H1 (cell line): Measurements from ENCODE around the gene MAGI2. TPM values are rescaled to one million over a fixed set of nuclear protein-coding genes. Genes with fewer than 3 reads are reported as not detected.

Source experiments
- CTCF ChIA-PET: fragments of 300-600 bp; sonication (Branson Sonifier 250); formaldehyde crosslinking; loops from one replicate; lab custom pipeline; 2021; ENCODE audit not compliant: partially characterized antibody; lab: Charles Lee
- POLR2A ChIA-PET: fragments of 300-600 bp; sonication (Branson Sonifier 250); formaldehyde crosslinking; loops from one replicate; lab custom pipeline; 2021; ENCODE audit warnings: inconsistent platforms; ENCODE audit not compliant: partially characterized antibody; lab: Charles Lee
- DNase-seq, 2 experiments: peaks; one replicate each; pipeline versions ENCODE4 v3.0.0 to v3.0.0-alpha.2; 2010 to 2022; ENCODE audit warnings: low spot score in 2 of 2, low read depth in 1 of 2, mixed read lengths in 1 of 2
- FAIRE-seq: peaks from 2 replicates; lab custom pipeline; 2011; peaks lifted over from hg19 to GRCh38; lab: Jason Lieb, UNC
- H2AFZ ChIP-seq: 2 replicates; pipeline ENCODE4 v1.8.1; 2012; ENCODE audit warnings: low read length, inconsistent platforms
- H2AK5ac ChIP-seq: 2 replicates; pipeline ENCODE4 v1.6.1; 2013; ENCODE audit warnings: low read depth, low read length
- H2BK120ac ChIP-seq: replicated peaks from 2 replicates; pipeline ENCODE3; 2013; ENCODE audit warnings: low read depth, low read length, inconsistent platforms
- H2BK12ac ChIP-seq: 2 replicates; pipeline ENCODE4 v1.6.1; 2013; ENCODE audit warnings: low read depth, low read length
- H2BK15ac ChIP-seq: 2 replicates; pipeline ENCODE4 v1.6.1; 2013; ENCODE audit warnings: low read length
- H2BK20ac ChIP-seq: 2 replicates; pipeline ENCODE4 v1.6.1; 2013; ENCODE audit warnings: low read length
- H2BK5ac ChIP-seq: 2 replicates; pipeline ENCODE4 v1.6.1; 2013; ENCODE audit warnings: low read depth, low read length
- H3K14ac ChIP-seq: 2 replicates; pipeline ENCODE4 v1.6.1; 2013; ENCODE audit warnings: inconsistent platforms; ENCODE audit not compliant: insufficient read length
- H3K18ac ChIP-seq: 2 replicates; pipeline ENCODE4 v1.6.1; 2013; ENCODE audit warnings: low read length; ENCODE audit errors: extremely low read depth
- H3K23ac ChIP-seq: 2 replicates; pipeline ENCODE4 v1.6.1; 2013; ENCODE audit warnings: inconsistent platforms; ENCODE audit not compliant: insufficient read length
- H3K23me2 ChIP-seq: 2 replicates; pipeline ENCODE4 v1.6.1; 2013; ENCODE audit warnings: low read depth, low read length
- H3K27ac ChIP-seq: 2 replicates; pipeline ENCODE4 v1.6.1; 2011; ENCODE audit warnings: low read depth, low read length, inconsistent platforms
- H3K27me3 ChIP-seq, 4 experiments: replicated peaks in 1 of 4; 1 replicate in 1 of 4; 2 replicates in 3 of 4; pipeline versions ENCODE4 v1.6.1 to v1.8.1; 2011 to 2013; ENCODE audit warnings: low read length in 3 of 4, mild to moderate bottlenecking in 3 of 4, inconsistent platforms in 2 of 4, mixed read lengths in 2 of 4, moderate library complexity in 1 of 4; ENCODE audit not compliant: control insufficient read depth in 3 of 4, insufficient read depth in 3 of 4; ENCODE audit errors: extremely low read depth in 1 of 4
- H3K36me3 ChIP-seq, 4 experiments: 2 replicates each; pipeline versions ENCODE4 v1.6.1 to v1.8.1; 2011 to 2013; ENCODE audit warnings: mild to moderate bottlenecking in 4 of 4, low read length in 3 of 4, moderate library complexity in 2 of 4, control low read depth in 1 of 4, inconsistent platforms in 1 of 4; ENCODE audit not compliant: insufficient read depth in 4 of 4, control insufficient read depth in 2 of 4
- H3K4ac ChIP-seq: replicated peaks from 2 replicates; pipeline ENCODE3; 2013; ENCODE audit warnings: low read length, low read depth, mixed read lengths, inconsistent platforms; ENCODE audit not compliant: insufficient read length
- H3K4me1 ChIP-seq, 4 experiments: replicated peaks in 1 of 4; 1 replicate in 1 of 4; 2 replicates in 3 of 4; pipeline versions ENCODE4 v1.6.1 to v1.8.1; 2011 to 2013; ENCODE audit warnings: low read length in 3 of 4, inconsistent platforms in 2 of 4, mixed read lengths in 1 of 4; ENCODE audit not compliant: insufficient read depth in 4 of 4, control insufficient read depth in 3 of 4
- H3K4me2 ChIP-seq, 2 experiments: 2 replicates each; pipeline versions ENCODE4 v1.6.1 to v1.8.1; 2011 to 2013; ENCODE audit warnings: low read depth in 2 of 2, low read length in 2 of 2, control low read depth in 1 of 2, inconsistent platforms in 1 of 2, mild to moderate bottlenecking in 1 of 2; ENCODE audit not compliant: insufficient read depth in 1 of 2
- H3K4me3 ChIP-seq, 4 experiments: fragments of 200-600, 300-600 bp in 1 of 4; sonication (generic), shearing (Covaris generic), sonication (Bioruptor Twin) in 1 of 4; 2 replicates each; pipeline versions ENCODE4 v1.5.1 to v1.8.1; 2011 to 2016; ENCODE audit warnings: low read length in 4 of 4, low read depth in 3 of 4, control low read depth in 2 of 4, inconsistent platforms in 2 of 4, mild to moderate bottlenecking in 2 of 4, mixed read lengths in 1 of 4, moderate library complexity in 1 of 4; ENCODE audit not compliant: insufficient read depth in 2 of 4; ENCODE audit errors: extremely low read depth in 1 of 4
- H3K56ac ChIP-seq: replicated peaks from 2 replicates; pipeline ENCODE3; 2013; ENCODE audit warnings: low read depth, mild to moderate bottlenecking, mixed read lengths, low read length, inconsistent platforms; ENCODE audit not compliant: insufficient read length
- H3K79me1 ChIP-seq: 2 replicates; pipeline ENCODE4 v1.6.1; 2013; ENCODE audit warnings: low read depth, low read length, control low read depth
- H3K79me2 ChIP-seq, 2 experiments: 2 replicates each; pipeline versions ENCODE4 v1.6.1 to v1.8.1; 2012 to 2013; ENCODE audit warnings: low read length in 2 of 2, mild to moderate bottlenecking in 2 of 2, inconsistent platforms in 1 of 2; ENCODE audit not compliant: insufficient read depth in 2 of 2, control insufficient read depth in 1 of 2
- H3K9ac ChIP-seq, 4 experiments: replicated peaks in 1 of 4; 1 replicate in 1 of 4; 2 replicates in 3 of 4; pipeline versions ENCODE4 v1.6.1 to v1.8.1; 2011 to 2013; ENCODE audit warnings: low read depth in 3 of 4, low read length in 3 of 4, control low read depth in 2 of 4, mild to moderate bottlenecking in 2 of 4, moderate library complexity in 2 of 4, inconsistent platforms in 1 of 4; ENCODE audit errors: extremely low read depth in 1 of 4
- H3K9me3 ChIP-seq, 2 experiments: 2 replicates each; pipeline versions ENCODE4 v1.6.1 to v1.8.1; 2012 to 2013; ENCODE audit warnings: mild to moderate bottlenecking in 2 of 2, moderate library complexity in 2 of 2, control low read depth in 1 of 2, inconsistent platforms in 1 of 2, low read depth in 1 of 2, low read length in 1 of 2, mixed read lengths in 1 of 2; ENCODE audit not compliant: insufficient read depth in 2 of 2
- H4K20me1 ChIP-seq, 2 experiments: replicated peaks in 1 of 2; 2 replicates each; pipeline versions ENCODE3 to v1.8.1; 2011 to 2013; ENCODE audit warnings: inconsistent platforms in 2 of 2, low read length in 2 of 2, mild to moderate bottlenecking in 1 of 2; ENCODE audit not compliant: insufficient read depth in 2 of 2, control insufficient read depth in 1 of 2
- H4K5ac ChIP-seq: 2 replicates; pipeline ENCODE4 v1.6.1; 2013; ENCODE audit warnings: low read length, low read depth, mixed read lengths, inconsistent platforms; ENCODE audit not compliant: insufficient read length
- H4K8ac ChIP-seq: 2 replicates; pipeline ENCODE4 v1.8.0; 2013; ENCODE audit warnings: mild to moderate bottlenecking, moderate library complexity, low read length, inconsistent platforms; ENCODE audit not compliant: insufficient read depth; ENCODE audit errors: extremely low read depth
- H4K91ac ChIP-seq: replicated peaks from 2 replicates; pipeline ENCODE3; 2013; ENCODE audit warnings: low read length, mixed read lengths, inconsistent platforms; ENCODE audit not compliant: insufficient read length
- ASH2L ChIP-seq: fragments of 200-600, 300-600 bp; sonication (generic); IDR thresholded peaks from one replicate; pipeline ENCODE4 v1.7.1; 2017; ENCODE audit warnings: low read length
- ATF3 ChIP-seq: IDR thresholded peaks from 2 replicates; pipeline ENCODE4 v1.6.1; 2011; ENCODE audit warnings: low read depth, mild to moderate bottlenecking, low read length; ENCODE audit not compliant: insufficient read depth
- BCL11A ChIP-seq, 2 experiments: IDR thresholded peaks; one replicate each; pipeline ENCODE4 v1.6.1; 2011; ENCODE audit warnings: low read depth in 2 of 2, low read length in 2 of 2, mild to moderate bottlenecking in 2 of 2
- CBX5 ChIP-seq: fragments of 300-800, 300-1000 bp; sonication (generic); IDR thresholded peaks from 2 replicates; pipeline ENCODE4 v1.7.1; 2016; ENCODE audit warnings: antibody characterized with exemption, low read length, low read depth
- CBX8 ChIP-seq: fragments of 300-800, 300-1000 bp; sonication (generic); IDR thresholded peaks from 2 replicates; pipeline ENCODE4 v1.7.1; 2016; ENCODE audit warnings: low read depth, low read length, borderline replicate concordance
- CHD2 ChIP-seq: IDR thresholded peaks from 2 replicates; pipeline ENCODE4 v1.6.1; 2012; ENCODE audit warnings: low read length, improper control_type of control experiment
- E2F6 ChIP-seq: IDR thresholded peaks from 2 replicates; pipeline ENCODE4 v1.6.1; 2012; ENCODE audit warnings: inconsistent platforms
- EGR1 ChIP-seq: IDR thresholded peaks from 2 replicates; pipeline ENCODE4 v1.6.1; 2011; ENCODE audit warnings: low read depth, low read length, borderline replicate concordance
- EP300 ChIP-seq, 2 experiments: IDR thresholded peaks; 1 replicate in 1 of 2; 2 replicates in 1 of 2; pipeline ENCODE4 v1.6.1; 2011 to 2012; ENCODE audit warnings: low read depth in 2 of 2, low read length in 2 of 2, mild to moderate bottlenecking in 2 of 2, borderline replicate concordance in 1 of 2, inconsistent platforms in 1 of 2, moderate library complexity in 1 of 2
- FOSL1 ChIP-seq: IDR thresholded peaks from 2 replicates; pipeline ENCODE4 v1.6.1; 2011; ENCODE audit warnings: mild to moderate bottlenecking, low read depth, low read length, moderate library complexity; ENCODE audit not compliant: insufficient read depth
- JUND ChIP-seq: IDR thresholded peaks from 2 replicates; pipeline ENCODE4 v1.6.1; 2011; ENCODE audit warnings: mild to moderate bottlenecking, improper control_type of control experiment, low read length
- NANOG ChIP-seq: IDR thresholded peaks from 2 replicates; pipeline ENCODE4 v1.6.1; 2011; ENCODE audit warnings: low read length, low read depth, mild to moderate bottlenecking, inconsistent platforms; ENCODE audit not compliant: insufficient read depth, poor library complexity, severe bottlenecking
- SAP30 ChIP-seq: fragments of 300-600 bp; sonication (generic); IDR thresholded peaks from 2 replicates; pipeline ENCODE4 v1.7.1; 2012; ENCODE audit warnings: low read length, moderate library complexity, mild to moderate bottlenecking, inconsistent platforms; ENCODE audit not compliant: insufficient read depth, insufficient replicate concordance
- WGBS, 2 experiments: shearing (Covaris generic) in 1 of 2; methylation state at CpG; one replicate each; pipeline versions ENCODE4 v1.1.6 to v1.1.7; 2013 to 2015; ENCODE audit warnings: low lambda C conversion rate in 2 of 2, mixed read lengths in 2 of 2, inconsistent platforms in 1 of 2, low coverage in 1 of 2, missing lambda C conversion rate in 1 of 2; ENCODE audit not compliant: insufficient replicate concordance in 2 of 2, insufficient coverage in 1 of 2, insufficient read length in 1 of 2; ENCODE audit errors: extremely low coverage in 1 of 2, missing lambda C conversion rate in 1 of 2; 5-methylcytosine and 5-hydroxymethylcytosine counted together
- polyA plus RNA-seq, 7 experiments: library from polyadenylated mRNA; depleted of rRNA in 3 of 7; stranded (reverse) in 5 of 7; unstranded in 2 of 7; fragments of >200 nt in 5 of 7; fragments of 200-250 nt in 2 of 7; gene quantifications; 1 replicate in 5 of 7; 2 replicates in 1 of 7; 4 replicates in 1 of 7; pipeline versions ENCODE4 v1.2.1 to v1.2.3, GENCODE V29; 2011 to 2013; ENCODE audit warnings: missing spikeins in 2 of 7, mixed read lengths in 2 of 7
- total RNA-seq: library from RNA; stranded (reverse); fragmentation: NEBNext Ultra II Directional; extraction: Animal tissue kit (Norgen Biotek cat#: 25700); gene quantifications from 2 replicates; pipeline ENCODE4 v1.2.1, GENCODE V29; 2021

MAGI2 gene
- total and polyA plus RNA-seq, 2 of the 8 experiments (the other 6 are each of a cell fraction or from before 2014, with no cell fraction given) = 6.0 to 27.3 TPM

GRCh38 chr7:78542541-78542940 lies 910.9 kb downstream of the MAGI2 start:
- H3K4ac ChIP-seq = no peak overlapping the region
- no peak overlapping the region for H2AFZ ChIP-seq
- no peak overlapping the region for H3K14ac ChIP-seq
- H3K27me3 ChIP-seq = no peaks in the 10 kb centered on the region
- H3K79me1 ChIP-seq = no peaks in the 10 kb centered on the region
- DNase-seq = no peak
- H4K5ac ChIP-seq = no peak overlapping the region
- H3K56ac ChIP-seq = no peak overlapping the region
- H3K18ac ChIP-seq = no peak overlapping the region
- 84% methylated on average over 5 of the region's 5 CpGs; no CpG with 5 or more reads in 1 of the 2 experiments for WGBS, 2 experiments
- H3K4me2 ChIP-seq = no peak overlapping the region
- H4K91ac ChIP-seq = no peak overlapping the region
- H3K9ac ChIP-seq = no peak overlapping the region
- H4K8ac ChIP-seq = no peak overlapping the region
- no peak overlapping the region for H2AK5ac ChIP-seq
- no peak overlapping the region for H3K27ac ChIP-seq
- no peak overlapping the region for H2BK5ac ChIP-seq
- no peaks in the 10 kb centered on the region for H4K20me1 ChIP-seq
- H3K4me3 ChIP-seq = no peak overlapping the region
- H2BK120ac ChIP-seq = no peak overlapping the region
- no peaks in the 10 kb centered on the region for H3K23me2 ChIP-seq
- CTCF ChIA-PET = interaction anchor here (0.8 to 2.2 kb wide), 3 partner anchors 11 to 32 kb away, joined by 3 to 5 read pairs (median 3); no protein-coding TSS in a partner anchor
- H2BK12ac ChIP-seq = no peak overlapping the region
- no peaks in the 10 kb centered on the region for H3K9me3 ChIP-seq
- H3K36me3 ChIP-seq = no peaks in the 10 kb centered on the region; a peak in 1 of 8 replicates
- POLR2A ChIA-PET = no interaction called here
- H2BK20ac ChIP-seq = no peak overlapping the region
- no peak overlapping the region; the same call in 1 of the 2 replicates for H2BK15ac ChIP-seq
- no peaks in the 10 kb centered on the region for H3K79me2 ChIP-seq
- H3K23ac ChIP-seq = no peak overlapping the region
- H3K4me1 ChIP-seq = peaks cover 0 to 3% (median 0%) of the 10 kb centered on the region in 4 experiments; a peak in 1 of 7 replicates
- FAIRE-seq = no peak
- TF ChIP-seq FOSL1 = no peak
- TF ChIP-seq SAP30 = no peak
- TF ChIP-seq ASH2L = no peak
- no peak for TF ChIP-seq CBX5
- TF ChIP-seq CHD2 = no peak
- TF ChIP-seq EGR1 = no peak
- TF ChIP-seq BCL11A (IDR thresholded peaks at IDR 0.05; ENCODE audit: low read depth in 2 of 2, low read length in 2 of 2) = no peak
- TF ChIP-seq ATF3 = no peak
- TF ChIP-seq E2F6 = no peak
- TF ChIP-seq CBX8 = no peak
- no peak for TF ChIP-seq NANOG
- TF ChIP-seq EP300 (IDR thresholded peaks at IDR 0.05; ENCODE audit: borderline replicate concordance in 1 of 2, low read depth in 2 of 2, low read length in 2 of 2) = no peak
- no peak for TF ChIP-seq JUND
